Spinal cord (tissue), 10 donors: Measurements from ENCODE around the gene CSTF2T. TPM values are rescaled to one million over a fixed set of nuclear protein-coding genes. Genes with fewer than 3 reads are reported as not detected.

Experiments
- DNase-seq, 6 donors: peaks; one replicate each; pipeline versions ENCODE4 v3.0.0 to v3.0.0-alpha.2; 2013 to 2015; ENCODE audit warnings: low spot score in 6 of 6, low read depth in 4 of 6
- H3K27ac ChIP-seq: one replicate; pipeline ENCODE4 v1.5.1; 2013; ENCODE audit warnings: low read depth, low read length, control low read depth
- H3K27me3 ChIP-seq: one replicate; pipeline ENCODE4 v1.6.1; 2013; ENCODE audit warnings: low read length; ENCODE audit not compliant: control insufficient read depth, insufficient read depth
- H3K36me3 ChIP-seq: one replicate; pipeline ENCODE4 v1.6.1; 2013; ENCODE audit warnings: low read length; ENCODE audit not compliant: control insufficient read depth, insufficient read depth
- H3K4me1 ChIP-seq: one replicate; pipeline ENCODE4 v1.6.1; 2013; ENCODE audit warnings: low read length; ENCODE audit not compliant: control insufficient read depth, insufficient read depth
- H3K4me3 ChIP-seq: one replicate; pipeline ENCODE4 v1.5.1; 2013; ENCODE audit warnings: low read depth, low read length, control low read depth
- H3K9me3 ChIP-seq: one replicate; pipeline ENCODE4 v1.6.1; 2013; ENCODE audit warnings: low read length; ENCODE audit not compliant: control insufficient read depth, insufficient read depth
- WGBS: methylation state at CpG from one replicate; pipeline ENCODE4 v1.1.5; 2013; ENCODE audit warnings: missing lambda C conversion rate; ENCODE audit not compliant: insufficient coverage; 5-methylcytosine and 5-hydroxymethylcytosine counted together
- polyA plus RNA-seq, 2 donors: library from polyadenylated mRNA; unstranded; fragments of 120-200 nt; gene quantifications; one replicate each; pipeline ENCODE4 v1.2.1, GENCODE V29; 2013; ENCODE audit not compliant: insufficient read length in 2 of 2
- total RNA-seq, 2 donors: library from RNA; depleted of rRNA in 1 of 2; stranded (reverse); fragments of 120-200 nt in 1 of 2; fragments of >200 nt in 1 of 2; gene quantifications; one replicate each; pipeline versions ENCODE4 v1.2.3 to v1.2.4, GENCODE V29; 2013 to 2014
- donor health status: healthy.

The CSTF2T gene
- total and polyA plus RNA-seq, 4 donors = 28.2 to 41.9 (median 35.4) TPM

DNA sequence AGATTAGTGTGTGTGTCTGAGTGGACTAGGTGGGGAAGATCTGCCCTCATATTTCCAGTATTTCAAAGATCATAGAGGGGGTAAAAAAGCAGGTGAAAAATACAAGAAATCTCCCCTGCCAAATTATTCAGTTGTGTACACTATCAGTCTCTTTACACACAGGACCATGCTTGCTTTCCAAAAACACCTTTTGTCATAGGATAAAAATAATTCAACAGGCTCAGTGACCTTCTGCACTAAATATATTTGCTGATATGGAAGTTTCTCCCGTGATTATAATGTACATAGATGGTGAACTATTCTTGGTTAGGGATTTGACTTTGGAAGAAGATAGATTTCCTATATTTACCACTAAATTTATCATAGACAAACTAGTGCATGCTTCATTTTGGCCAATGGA is 24.6 kb upstream of the CSTF2T start:
- H3K9me3 ChIP-seq = no peaks in the 10 kb centered on the region
- WGBS = no CpG with 5 or more reads among the region's 1 CpG
- DNase-seq = no peak
- no peaks in the 10 kb centered on the region for H3K36me3 ChIP-seq
- no peaks in the 10 kb centered on the region for H3K27me3 ChIP-seq
- no peak overlapping the region for H3K27ac ChIP-seq
- H3K4me1 ChIP-seq = no peaks in the 10 kb centered on the region
- no peak overlapping the region for H3K4me3 ChIP-seq

DNA sequence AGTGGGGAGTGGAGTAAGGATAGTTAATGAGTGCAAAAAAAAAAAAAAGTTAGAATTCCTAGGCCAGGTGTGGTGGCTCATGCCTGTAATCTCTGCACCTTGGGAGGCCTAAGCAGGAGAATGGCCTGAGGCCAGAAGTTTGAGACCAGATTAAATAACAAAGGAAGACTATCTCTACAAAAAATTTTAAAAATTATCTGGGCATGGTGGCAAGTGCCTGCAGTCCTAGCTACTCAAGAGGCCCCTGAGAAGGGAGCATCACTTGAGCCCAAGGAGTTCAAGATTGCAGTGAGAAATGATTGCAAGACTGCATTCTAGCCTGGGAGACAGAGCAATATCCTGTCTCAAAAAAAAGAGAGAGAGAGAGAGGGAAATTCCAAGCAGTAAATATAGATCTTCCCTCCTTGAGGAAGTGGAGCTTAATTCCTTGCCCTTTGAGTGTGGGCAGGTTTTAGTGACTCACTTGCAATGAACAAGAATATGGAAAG is 19.5 kb upstream of the CSTF2T start:
- Histone ChIP-seq H3K4me3 (no peak overlapping the region), H3K36me3 (no peaks in the 10 kb centered on the region), H3K27ac (no peak overlapping the region), H3K4me1 (no peaks in the 10 kb centered on the region), H3K9me3 (no peaks in the 10 kb centered on the region), H3K27me3 (no peaks in the 10 kb centered on the region)
- DNase-seq = no peak

DNA sequence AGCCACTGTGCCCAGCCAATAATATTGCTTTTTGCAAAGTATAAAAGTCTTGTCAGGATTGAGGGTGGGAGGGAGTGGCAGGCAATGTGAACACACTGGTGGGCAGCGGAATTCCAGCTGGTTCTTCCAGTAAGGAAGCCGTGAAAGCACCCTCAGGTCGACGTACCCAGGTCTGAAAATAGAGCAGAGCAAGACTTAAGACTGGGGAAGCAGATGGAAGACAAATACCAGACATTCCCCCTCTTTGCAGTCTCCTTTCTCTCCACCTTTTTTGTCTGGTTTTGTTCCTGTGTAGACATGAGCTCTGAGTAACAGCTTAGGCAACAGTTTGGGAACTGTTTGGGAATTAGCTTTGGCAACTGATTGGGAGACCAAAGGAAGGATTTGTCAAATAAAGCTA is 17.6 kb upstream of the CSTF2T start:
- WGBS = 90% methylated on average over 2 of the region's 4 CpGs

DNA sequence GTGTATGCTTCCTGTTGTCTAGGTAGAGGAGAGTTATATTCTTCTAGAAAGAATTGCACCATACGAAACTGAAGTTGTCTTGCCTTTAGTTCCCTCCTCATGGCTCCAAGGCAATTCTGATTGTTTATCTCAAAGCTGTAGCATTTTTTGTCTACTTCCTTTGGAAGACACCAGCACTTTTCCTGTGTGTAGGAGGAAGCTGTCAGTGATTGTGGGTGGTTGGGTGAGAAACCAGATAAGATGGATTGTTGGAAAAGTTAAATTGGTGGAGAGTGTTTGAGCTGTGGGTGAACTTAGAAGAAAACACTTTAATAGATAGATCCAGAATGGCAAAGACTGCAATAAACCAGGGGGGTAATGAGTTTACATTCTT is 12.1 kb upstream of the CSTF2T start:
- Histone ChIP-seq H3K27me3 (no peaks in the 10 kb centered on the region), H3K36me3 (no peaks in the 10 kb centered on the region), H3K27ac (no peak overlapping the region), H3K4me3 (no peak overlapping the region), H3K9me3 (no peaks in the 10 kb centered on the region), H3K4me1 (no peaks in the 10 kb centered on the region)
- no CpG with 5 or more reads among the region's 1 CpG for WGBS
- DNase-seq = no peak

More for the DNA sequence above, 17.6 kb upstream of the CSTF2T start:
- DNase-seq = no peak
- H3K27me3 ChIP-seq = no peaks in the 10 kb centered on the region
- no peaks in the 10 kb centered on the region for H3K4me1 ChIP-seq
- no peaks in the 10 kb centered on the region for H3K36me3 ChIP-seq
- no peak overlapping the region for H3K4me3 ChIP-seq
- H3K27ac ChIP-seq = no peak overlapping the region
- no peaks in the 10 kb centered on the region for H3K9me3 ChIP-seq

DNA sequence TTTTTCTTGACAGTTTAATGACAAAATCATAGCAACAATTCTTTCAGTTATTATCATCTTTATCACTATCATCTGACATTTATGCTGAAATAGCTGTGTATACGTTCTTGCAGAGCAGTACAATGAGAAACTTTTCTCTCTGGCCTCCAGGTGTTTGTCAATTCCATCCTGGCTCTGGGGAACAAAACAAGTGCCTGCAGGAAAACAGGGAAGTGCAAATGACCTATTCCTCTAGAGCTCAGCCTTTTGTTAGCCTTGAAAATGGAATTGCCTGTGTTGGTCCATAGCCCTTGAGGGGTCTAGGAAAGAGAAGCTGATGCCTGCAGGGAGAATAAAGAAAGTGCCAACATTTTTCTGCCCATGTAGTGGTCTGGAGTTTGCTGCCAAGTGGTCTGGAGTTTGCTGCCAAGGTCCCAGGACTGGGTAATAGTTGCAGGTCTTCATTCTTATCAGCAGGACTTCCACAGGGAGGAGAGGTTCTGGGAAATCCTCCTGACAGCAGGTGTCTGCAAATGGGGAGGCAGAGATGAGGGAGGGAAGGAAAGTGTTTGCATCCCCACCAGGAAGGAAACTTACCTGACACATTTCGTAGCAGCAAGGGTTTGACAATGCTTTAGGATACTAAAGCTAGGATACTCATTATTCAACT is 10.1 kb upstream of the CSTF2T start:
- WGBS = 73% methylated on average over 1 of the region's 2 CpGs
- H3K27me3 ChIP-seq = no peaks in the 10 kb centered on the region
- H3K9me3 ChIP-seq = no peaks in the 10 kb centered on the region
- DNase-seq = peak in 1 of 6 donors; percentile 1
- H3K4me1 ChIP-seq = no peaks in the 10 kb centered on the region
- no peak overlapping the region for H3K27ac ChIP-seq
- no peak overlapping the region for H3K4me3 ChIP-seq
- H3K36me3 ChIP-seq = no peaks in the 10 kb centered on the region

DNA sequence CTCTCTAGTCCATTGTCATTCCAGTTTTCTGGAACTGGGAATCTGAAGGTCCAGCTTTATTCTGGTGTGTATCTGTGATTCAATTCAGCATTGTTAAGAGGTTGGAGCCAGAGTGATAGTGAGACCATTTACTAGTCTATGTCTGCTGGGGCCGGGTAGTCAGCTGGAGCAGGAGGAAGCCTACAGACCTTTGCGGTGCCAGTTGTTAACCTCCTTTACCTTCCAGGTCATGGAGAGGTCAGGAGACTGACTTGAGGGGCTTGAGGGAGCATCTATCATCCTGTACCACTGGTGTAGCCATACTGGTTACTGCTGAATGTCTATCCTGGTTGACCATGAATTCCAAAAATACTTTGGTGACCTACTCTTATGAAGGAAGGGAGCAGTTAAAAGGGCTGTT is 9.2 kb upstream of the CSTF2T start:
- H3K4me3 ChIP-seq = no peak overlapping the region
- DNase-seq = no peak
- no peaks in the 10 kb centered on the region for H3K9me3 ChIP-seq
- H3K36me3 ChIP-seq = no peaks in the 10 kb centered on the region
- WGBS = 67% methylated on average over 1 of the region's 2 CpGs
- no peaks in the 10 kb centered on the region for H3K27me3 ChIP-seq
- no peak overlapping the region for H3K27ac ChIP-seq
- H3K4me1 ChIP-seq = no peaks in the 10 kb centered on the region

DNA sequence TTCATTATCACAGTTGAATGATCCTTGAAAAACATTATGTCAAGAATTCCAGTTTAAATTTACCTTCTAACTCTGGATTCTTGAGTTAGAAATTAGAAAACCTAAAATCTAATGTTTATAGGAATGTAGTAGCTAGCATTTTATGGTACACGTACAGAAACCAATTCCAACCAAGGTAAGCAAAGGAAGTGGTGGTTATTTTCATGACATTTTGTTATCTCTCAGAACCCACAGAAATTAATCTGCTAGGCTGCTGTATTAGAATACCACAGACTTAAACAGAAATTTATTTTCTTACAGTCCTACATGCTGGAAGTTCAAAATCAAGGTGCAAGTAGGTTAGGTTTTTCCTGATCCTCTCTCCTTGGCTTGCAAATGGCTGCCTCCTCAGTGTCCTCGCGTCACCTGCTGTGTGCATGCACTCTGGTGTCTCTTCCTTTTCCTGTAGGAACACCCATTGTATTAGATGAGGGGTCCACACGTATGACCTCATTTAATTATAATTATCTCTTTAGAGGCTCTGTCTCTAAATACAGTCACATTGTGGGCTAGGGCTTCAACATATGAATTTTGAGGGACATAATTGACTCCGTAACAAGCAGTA is 8.5 kb upstream of the CSTF2T start:
- no peaks in the 10 kb centered on the region for H3K27me3 ChIP-seq
- H3K9me3 ChIP-seq = no peaks in the 10 kb centered on the region
- H3K27ac ChIP-seq = no peak overlapping the region
- 90% methylated on average over 2 of the region's 5 CpGs for WGBS
- H3K4me1 ChIP-seq = no peaks in the 10 kb centered on the region
- no peaks in the 10 kb centered on the region for H3K36me3 ChIP-seq
- DNase-seq = no peak
- H3K4me3 ChIP-seq = no peak overlapping the region

DNA sequence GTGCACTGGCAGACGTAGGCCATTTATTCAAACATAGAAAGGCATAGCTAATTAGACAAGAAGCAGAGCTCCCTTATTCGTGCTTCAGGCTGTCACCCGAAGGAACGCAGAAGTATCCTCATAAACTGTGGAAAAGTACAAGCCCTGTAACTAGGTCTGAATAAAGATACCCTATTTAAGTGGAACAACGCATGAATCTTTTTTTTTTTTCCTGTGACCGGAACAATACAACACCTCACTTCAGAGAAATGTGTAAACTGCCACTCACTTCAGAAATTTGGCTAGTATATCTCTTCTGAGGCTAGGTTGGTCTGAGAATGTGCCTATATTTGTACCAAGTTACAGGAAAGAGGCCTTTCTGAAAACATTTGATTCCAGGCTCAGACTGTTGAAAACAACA is 8.0 kb upstream of the CSTF2T start:
- no peak for DNase-seq
- WGBS = 40% methylated on average over 1 of the region's 6 CpGs
- Histone ChIP-seq H3K27ac (no peak overlapping the region), H3K27me3 (no peaks in the 10 kb centered on the region), H3K36me3 (no peaks in the 10 kb centered on the region), H3K4me1 (no peaks in the 10 kb centered on the region), H3K4me3 (no peak overlapping the region), H3K9me3 (no peaks in the 10 kb centered on the region)

DNA sequence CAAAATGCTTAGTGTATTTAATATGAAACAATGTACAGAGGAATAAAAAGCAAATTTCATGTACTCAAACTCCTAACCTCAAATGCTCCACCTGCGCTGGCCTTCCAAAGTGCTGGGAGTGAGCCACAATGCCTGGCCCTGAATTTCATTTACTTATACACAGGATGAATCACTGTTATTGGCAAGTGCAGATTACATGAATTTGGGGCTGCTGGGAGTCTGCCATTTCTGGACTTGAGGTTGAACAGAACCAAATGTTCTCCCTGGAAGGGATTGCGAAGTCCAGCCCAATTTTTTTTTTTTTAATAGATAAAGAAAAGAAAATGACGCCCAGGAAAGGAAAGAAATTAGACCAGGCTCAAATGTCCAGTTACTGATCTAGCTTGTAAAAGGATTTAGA is 6.8 kb upstream of the CSTF2T start:
- WGBS = no CpG with 5 or more reads among the region's 3 CpGs
- H3K27ac ChIP-seq = no peak overlapping the region
- DNase-seq = peak in 1 of 6 donors; percentile 7

DNA sequence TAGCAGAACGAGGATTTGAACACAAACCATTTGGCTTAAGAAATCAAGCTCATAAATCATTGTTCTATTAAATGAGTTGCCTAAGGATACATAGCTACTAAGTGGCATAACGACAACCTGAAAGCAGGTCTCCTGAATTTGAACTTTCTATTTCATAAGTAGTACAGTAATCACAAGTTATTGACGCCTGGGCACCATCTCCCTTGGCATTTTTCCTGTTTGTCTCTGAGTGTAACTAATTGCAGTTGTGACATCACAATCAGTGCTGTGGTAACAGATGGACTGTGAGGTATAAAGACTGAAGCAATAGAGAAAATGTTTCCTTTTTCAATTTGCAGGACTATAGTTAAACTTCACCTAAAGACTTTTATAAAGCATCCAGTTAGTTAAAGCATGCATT is 6.4 kb upstream of the CSTF2T start:
- H3K4me1 ChIP-seq = no peaks in the 10 kb centered on the region
- H3K27ac ChIP-seq = no peak overlapping the region
- no peak overlapping the region for H3K4me3 ChIP-seq
- no peak for DNase-seq
- no peaks in the 10 kb centered on the region for H3K27me3 ChIP-seq
- no peaks in the 10 kb centered on the region for H3K36me3 ChIP-seq
- H3K9me3 ChIP-seq = no peaks in the 10 kb centered on the region
- WGBS = no CpG with 5 or more reads among the region's 3 CpGs

More for the DNA sequence above, 6.8 kb upstream of the CSTF2T start:
- no peaks in the 10 kb centered on the region for H3K4me1 ChIP-seq
- H3K36me3 ChIP-seq = no peaks in the 10 kb centered on the region
- no peak overlapping the region for H3K4me3 ChIP-seq
- no peaks in the 10 kb centered on the region for H3K9me3 ChIP-seq
- H3K27me3 ChIP-seq = no peaks in the 10 kb centered on the region
